Measurements from ENCODE around the gene ALK.

Gene ALK

GRCh38 chr2:29425866-29426265, 495.5 kb downstream of the ALK start:
- Histone ChIP-seq H3K4me1 (ENCODE audit: control insufficient read depth, insufficient read depth, low read length) (peaks cover under 1% of the 10 kb centered on the region), H3K9ac (ENCODE audit: low read depth, low read length) (no peak overlapping the region), H3K4me3 (ENCODE audit: low read depth, low read length) (no peak overlapping the region), H3K36me3 (ENCODE audit: control insufficient read depth, insufficient read depth, low read length) (no peaks in the 10 kb centered on the region), H3K9me3 (ENCODE audit: control insufficient read depth, insufficient read depth, low read length) (no peaks in the 10 kb centered on the region), H3K27me3 (ENCODE audit: control insufficient read depth, insufficient read depth, low read length) (peaks cover 7% of the 10 kb centered on the region)

DNA sequence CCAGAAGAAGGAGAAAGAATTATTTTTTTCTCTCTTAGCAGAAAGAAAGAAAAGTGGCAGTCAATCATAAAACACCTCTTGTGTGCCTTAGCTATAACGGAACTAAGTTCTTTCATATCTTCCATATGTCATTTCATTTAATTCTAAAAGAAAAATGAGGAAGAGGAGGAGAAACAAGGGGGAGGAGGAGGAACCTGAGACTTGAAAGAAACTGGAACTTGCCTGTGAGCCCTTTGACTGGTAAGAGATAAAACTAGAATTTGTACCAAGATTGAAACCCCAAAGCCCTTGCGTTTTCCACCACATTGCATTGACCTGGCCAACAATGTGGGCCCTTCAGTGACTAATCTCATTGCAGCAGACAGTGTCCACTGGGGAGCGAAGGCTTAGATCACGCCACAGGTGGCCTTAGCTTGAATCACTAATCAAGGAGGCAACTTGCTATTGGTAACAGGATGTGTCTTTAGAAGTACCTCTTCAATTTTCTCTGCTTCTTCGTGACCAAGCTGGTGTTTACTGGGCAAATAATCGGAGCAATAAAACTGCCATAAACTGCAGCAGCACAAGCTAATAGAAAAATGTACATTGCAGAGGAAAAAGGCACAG, 498.2 kb downstream of the ALK start:
- Histone ChIP-seq H3K4me1 (ENCODE audit: control insufficient read depth, insufficient read depth, low read length) (peaks cover 8% of the 10 kb centered on the region), H3K4me3 (ENCODE audit: low read depth, low read length) (no peak overlapping the region), H3K9me3 (ENCODE audit: control insufficient read depth, insufficient read depth, low read length) (no peaks in the 10 kb centered on the region), H3K9ac (ENCODE audit: low read depth, low read length) (no peak overlapping the region), H3K36me3 (ENCODE audit: control insufficient read depth, insufficient read depth, low read length) (no peaks in the 10 kb centered on the region), H3K27me3 (ENCODE audit: control insufficient read depth, insufficient read depth, low read length) (peaks cover 9% of the 10 kb centered on the region)

GRCh38 chr2:29420999-29421782, 500.2 kb downstream of the ALK start:
- Histone ChIP-seq H3K9me3 (ENCODE audit: control insufficient read depth, insufficient read depth, low read length) (no peaks in the 10 kb centered on the region), H3K4me3 (ENCODE audit: low read depth, low read length) (no peak overlapping the region), H3K36me3 (ENCODE audit: control insufficient read depth, insufficient read depth, low read length) (no peaks in the 10 kb centered on the region), H3K4me1 (ENCODE audit: control insufficient read depth, insufficient read depth, low read length) (peaks cover 8% of the 10 kb centered on the region), H3K9ac (ENCODE audit: low read depth, low read length) (no peak overlapping the region), H3K27me3 (ENCODE audit: control insufficient read depth, insufficient read depth, low read length) (peaks cover 9% of the 10 kb centered on the region)

GRCh38 chr2:29420464-29420863, 500.9 kb downstream of the ALK start:
- peaks cover 8% of the 10 kb centered on the region for H3K4me1 ChIP-seq (ENCODE audit: control insufficient read depth, insufficient read depth, low read length)
- no peaks in the 10 kb centered on the region for H3K9me3 ChIP-seq (ENCODE audit: control insufficient read depth, insufficient read depth, low read length)
- no peaks in the 10 kb centered on the region for H3K36me3 ChIP-seq (ENCODE audit: control insufficient read depth, insufficient read depth, low read length)
- no peak overlapping the region for H3K4me3 ChIP-seq (ENCODE audit: low read depth, low read length)
- no peak overlapping the region for H3K9ac ChIP-seq (ENCODE audit: low read depth, low read length)
- peaks cover 9% of the 10 kb centered on the region for H3K27me3 ChIP-seq (ENCODE audit: control insufficient read depth, insufficient read depth, low read length)

GRCh38 chr2:29417630-29418029, 503.8 kb downstream of the ALK start:
- H3K4me3 ChIP-seq (ENCODE audit: low read depth, low read length) = no peak overlapping the region
- H3K4me1 ChIP-seq (ENCODE audit: control insufficient read depth, insufficient read depth, low read length) = peaks cover 8% of the 10 kb centered on the region
- no peaks in the 10 kb centered on the region for H3K9me3 ChIP-seq (ENCODE audit: control insufficient read depth, insufficient read depth, low read length)
- H3K36me3 ChIP-seq (ENCODE audit: control insufficient read depth, insufficient read depth, low read length) = no peaks in the 10 kb centered on the region
- peaks cover 9% of the 10 kb centered on the region for H3K27me3 ChIP-seq (ENCODE audit: control insufficient read depth, insufficient read depth, low read length)
- H3K9ac ChIP-seq (ENCODE audit: low read depth, low read length) = no peak overlapping the region

- Histone ChIP-seq H3K27me3 (ENCODE audit: control insufficient read depth, insufficient read depth, low read length) (no peaks in the 10 kb centered on the region), H3K4me1 (ENCODE audit: control insufficient read depth, insufficient read depth, low read length) (no peaks in the 10 kb centered on the region), H3K36me3 (ENCODE audit: control insufficient read depth, insufficient read depth, low read length) (no peaks in the 10 kb centered on the region), H3K4me3 (ENCODE audit: low read depth, low read length) (no peak overlapping the region), H3K9ac (ENCODE audit: low read depth, low read length) (no peak overlapping the region), H3K9me3 (ENCODE audit: control insufficient read depth, insufficient read depth, low read length) (no peaks in the 10 kb centered on the region)
Measured at GRCh38 chr2:29412197-29412925, 509.0 kb downstream of the ALK start.

DNA sequence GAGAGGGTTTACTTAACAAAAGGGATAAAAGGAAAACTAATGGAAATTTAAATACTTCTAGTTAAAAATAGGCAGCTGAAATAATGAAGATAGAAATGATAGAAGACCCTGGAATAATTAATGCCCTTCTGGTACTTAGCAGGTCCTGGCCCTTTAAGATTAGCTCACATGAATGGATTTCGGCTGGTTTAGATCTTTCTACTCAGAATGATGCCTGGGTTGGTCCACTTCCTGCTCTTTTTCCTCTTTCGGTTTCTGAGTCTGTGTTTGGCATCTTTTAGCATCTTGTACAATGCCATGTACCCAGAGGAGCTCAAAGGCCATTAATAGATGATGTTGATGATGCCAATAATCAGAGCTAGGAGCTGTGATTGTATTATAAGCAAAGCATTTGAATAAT, 515.7 kb downstream of the ALK start:
- no peak overlapping the region for H3K4me3 ChIP-seq (ENCODE audit: low read depth, low read length)
- no peak overlapping the region for H3K9ac ChIP-seq (ENCODE audit: low read depth, low read length)
- no peaks in the 10 kb centered on the region for H3K9me3 ChIP-seq (ENCODE audit: control insufficient read depth, insufficient read depth, low read length)
- no peaks in the 10 kb centered on the region for H3K36me3 ChIP-seq (ENCODE audit: control insufficient read depth, insufficient read depth, low read length)
- H3K4me1 ChIP-seq (ENCODE audit: control insufficient read depth, insufficient read depth, low read length) = no peaks in the 10 kb centered on the region
- no peaks in the 10 kb centered on the region for H3K27me3 ChIP-seq (ENCODE audit: control insufficient read depth, insufficient read depth, low read length)

- H3K36me3 ChIP-seq (ENCODE audit: control insufficient read depth, insufficient read depth, low read length) = no peaks in the 10 kb centered on the region
- H3K9ac ChIP-seq (ENCODE audit: low read depth, low read length) = no peak overlapping the region
- H3K9me3 ChIP-seq (ENCODE audit: control insufficient read depth, insufficient read depth, low read length) = no peaks in the 10 kb centered on the region
- H3K27me3 ChIP-seq (ENCODE audit: control insufficient read depth, insufficient read depth, low read length) = no peaks in the 10 kb centered on the region
- no peaks in the 10 kb centered on the region for H3K4me1 ChIP-seq (ENCODE audit: control insufficient read depth, insufficient read depth, low read length)
- H3K4me3 ChIP-seq (ENCODE audit: low read depth, low read length) = no peak overlapping the region
Measured at GRCh38 chr2:29405266-29405665, 516.1 kb downstream of the ALK start.

- no peak overlapping the region for H3K9ac ChIP-seq (ENCODE audit: low read depth, low read length)
- no peaks in the 10 kb centered on the region for H3K36me3 ChIP-seq (ENCODE audit: control insufficient read depth, insufficient read depth, low read length)
- H3K9me3 ChIP-seq (ENCODE audit: control insufficient read depth, insufficient read depth, low read length) = no peaks in the 10 kb centered on the region
- no peak overlapping the region for H3K4me3 ChIP-seq (ENCODE audit: low read depth, low read length)
- H3K4me1 ChIP-seq (ENCODE audit: control insufficient read depth, insufficient read depth, low read length) = no peaks in the 10 kb centered on the region
- no peaks in the 10 kb centered on the region for H3K27me3 ChIP-seq (ENCODE audit: control insufficient read depth, insufficient read depth, low read length)
Measured at GRCh38 chr2:29401994-29402393, 519.4 kb downstream of the ALK start.

DNA sequence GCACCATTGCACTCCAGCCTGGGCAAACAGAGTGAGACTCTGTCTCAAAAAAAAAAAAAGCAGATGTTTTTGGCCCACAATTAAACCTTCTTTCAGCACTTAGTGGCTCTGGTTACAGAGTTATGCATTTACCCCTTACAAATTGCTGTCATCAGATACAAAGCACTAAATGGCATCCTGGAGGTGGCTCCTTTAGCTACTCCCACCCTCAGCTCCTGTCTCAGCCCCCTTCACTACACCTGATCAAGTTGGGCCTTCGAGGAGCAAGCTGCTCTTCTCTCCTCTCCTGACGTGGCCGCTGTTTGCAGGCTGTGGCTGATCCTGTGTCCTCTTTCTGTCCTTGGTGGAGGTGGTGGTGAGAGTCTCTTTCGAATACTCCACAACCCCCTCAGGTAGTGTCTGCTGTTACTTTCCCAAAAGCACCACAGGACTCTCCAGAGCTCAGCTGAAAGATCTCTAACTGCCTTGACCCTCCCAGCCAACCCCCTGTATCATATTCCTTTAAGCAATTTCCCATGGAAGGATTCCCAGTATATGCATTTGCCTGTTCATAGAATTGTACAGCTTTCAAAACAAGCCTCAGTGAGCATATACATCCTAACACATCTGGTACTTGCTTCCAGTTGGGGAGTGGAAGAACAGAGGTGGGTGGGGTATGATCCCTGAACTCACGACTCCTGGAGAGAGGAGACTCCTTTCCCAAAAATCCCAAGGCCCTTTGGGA, 520.3 kb downstream of the ALK start:
- Histone ChIP-seq H3K4me3 (ENCODE audit: low read depth, low read length) (no peak overlapping the region), H3K36me3 (ENCODE audit: control insufficient read depth, insufficient read depth, low read length) (no peaks in the 10 kb centered on the region), H3K9ac (ENCODE audit: low read depth, low read length) (no peak overlapping the region), H3K27me3 (ENCODE audit: control insufficient read depth, insufficient read depth, low read length) (no peaks in the 10 kb centered on the region), H3K9me3 (ENCODE audit: control insufficient read depth, insufficient read depth, low read length) (no peaks in the 10 kb centered on the region), H3K4me1 (ENCODE audit: control insufficient read depth, insufficient read depth, low read length) (no peaks in the 10 kb centered on the region)

- H3K27me3 ChIP-seq (ENCODE audit: control insufficient read depth, insufficient read depth, low read length) = no peaks in the 10 kb centered on the region
- H3K4me3 ChIP-seq (ENCODE audit: low read depth, low read length) = no peak overlapping the region
- H3K9me3 ChIP-seq (ENCODE audit: control insufficient read depth, insufficient read depth, low read length) = no peaks in the 10 kb centered on the region
- no peaks in the 10 kb centered on the region for H3K36me3 ChIP-seq (ENCODE audit: control insufficient read depth, insufficient read depth, low read length)
- H3K4me1 ChIP-seq (ENCODE audit: control insufficient read depth, insufficient read depth, low read length) = no peaks in the 10 kb centered on the region
- H3K9ac ChIP-seq (ENCODE audit: low read depth, low read length) = no peak overlapping the region
Measured at GRCh38 chr2:29398384-29399237, 522.8 kb downstream of the ALK start.

Measured in iPS-15b (cell line).